ENCODE measurements around the gene RUFY1. TPM values are rescaled to one million over a fixed set of nuclear protein-coding genes. Genes with fewer than 3 reads are reported as not detected.
A peak's percentile ranks its signal among the peaks of the same experiment; 100 is the strongest.

Gene RUFY1
- total and polyA plus RNA-seq, 9 donors, result 31.4 to 53.6 (median 39.1) TPM

GRCh38 chr5:179614745-179615144 lies 64.4 kb downstream of the RUFY1 start:
- TF ChIP-seq CTCF (IDR thresholded peaks at IDR 0.05) (no peak), EP300 (IDR thresholded peaks at IDR 0.05) (no peak), POLR2A (IDR thresholded peaks at IDR 0.05) (no peak)
- no peak overlapping the region for H3K4me3 ChIP-seq
- no peaks in the 10 kb centered on the region for H3K9me3 ChIP-seq
- DNase-seq, result peak in 1 of 5 donors; percentile 21
- WGBS, 3 donors, result 37 to 48% (median 48%) methylated on average over 8 of the region's 8 CpGs
- no peak overlapping the region for H3K27ac ChIP-seq
- intact Hi-C loops (cut with DNase I), result loop anchor here in 1 of 4 donors (10.0 kb wide), 1 partner anchor 60 kb away; the partner anchor contains the start of gene RUFY1
- H3K36me3 ChIP-seq, result no peaks in the 10 kb centered on the region
- no peaks in the 10 kb centered on the region for H3K27me3 ChIP-seq
- no peaks in the 10 kb centered on the region for H3K4me1 ChIP-seq (ENCODE audit: insufficient read depth)

- Histone ChIP-seq H3K4me3 (no peak overlapping the region), H3K27me3 (no peaks in the 10 kb centered on the region), H3K9me3 (no peaks in the 10 kb centered on the region), H3K4me1 (ENCODE audit: insufficient read depth) (no peaks in the 10 kb centered on the region), H3K36me3 (no peaks in the 10 kb centered on the region), H3K27ac (no peak overlapping the region)
- intact Hi-C loops (cut with DNase I), result loop anchor here in 1 of 4 donors (10.0 kb wide), 1 partner anchor 60 kb away; the partner anchor contains the start of gene RUFY1
- DNase-seq, result no peak
- WGBS, 3 donors, result 12 to 31% (median 19%) methylated on average over 2 of the region's 2 CpGs
- TF ChIP-seq EP300 (IDR thresholded peaks at IDR 0.05), result no peak
- TF ChIP-seq CTCF (IDR thresholded peaks at IDR 0.05), result no peak
- TF ChIP-seq POLR2A (IDR thresholded peaks at IDR 0.05), result no peak
Observed at GRCh38 chr5:179615203-179615602, 64.8 kb downstream of the RUFY1 start.

GRCh38 chr5:179616002-179616594 lies 65.7 kb downstream of the RUFY1 start:
- WGBS, 3 donors, result 59 to 69% (median 64%) methylated on average over 9 of the region's 9 CpGs
- no peak overlapping the region for H3K4me3 ChIP-seq
- H3K27ac ChIP-seq, result no peak overlapping the region
- peaks cover 4% of the 10 kb centered on the region for H3K4me1 ChIP-seq (ENCODE audit: insufficient read depth)
- DNase-seq, result peak in 1 of 5 donors; percentile 25
- H3K9me3 ChIP-seq, result no peaks in the 10 kb centered on the region
- TF ChIP-seq CTCF (IDR thresholded peaks at IDR 0.05) (no peak), POLR2A (IDR thresholded peaks at IDR 0.05) (no peak), EP300 (IDR thresholded peaks at IDR 0.05) (no peak)
- intact Hi-C loops (cut with DNase I), result loop anchor here in 1 of 4 donors (10.0 kb wide), 1 partner anchor 61 kb away; the partner anchor contains the start of gene RUFY1
- H3K27me3 ChIP-seq, result no peaks in the 10 kb centered on the region
- no peaks in the 10 kb centered on the region for H3K36me3 ChIP-seq

GRCh38 chr5:179617930-179618329 lies 67.6 kb downstream of the RUFY1 start:
- no peak overlapping the region for H3K27ac ChIP-seq
- H3K27me3 ChIP-seq, result no peaks in the 10 kb centered on the region
- peak in 1 of 5 donors; percentile 17 for DNase-seq
- no peaks in the 10 kb centered on the region for H3K36me3 ChIP-seq
- H3K4me3 ChIP-seq, result no peak overlapping the region
- whole genome bisulfite sequencing, 3 donors, result 62 to 80% (median 66%) methylated on average over 7 of the region's 7 CpGs
- TF ChIP-seq POLR2A (IDR thresholded peaks at IDR 0.05) (no peak), EP300 (IDR thresholded peaks at IDR 0.05) (no peak), CTCF (IDR thresholded peaks at IDR 0.05) (no peak)
- intact Hi-C loops (cut with DNase I), result loop anchor here in 1 of 4 donors (10.0 kb wide), 1 partner anchor 63 kb away; the partner anchor contains the start of gene RUFY1
- peaks cover 4% of the 10 kb centered on the region for H3K4me1 ChIP-seq (ENCODE audit: insufficient read depth)
- no peaks in the 10 kb centered on the region for H3K9me3 ChIP-seq

Measured in ovary (tissue), 9 donors.